NCI-H226 (cell line): ENCODE results near the gene DDX5.
"Not testable (repeated sequence)": the region's sequence is repeated elsewhere in the genome, so short reads cannot be mapped to it uniquely, and the experiment has no call there.

Experiments used
- DNase-seq: peaks from one replicate; pipeline ENCODE4 v3.0.0-alpha.2; 2015

The DDX5 gene

GRCh38 chr17:64506576-64507412 lies 705 bp upstream of the DDX5 start, which contains the start of gene CEP95:
TSS of gene CEP95 (plus strand) at chr17:64506977. CDS start at chr17:64507098, 121 bp downstream.
- DNase-seq = peak; percentile 98

GRCh38 chr17:64505340-64506200 lies 519 bp downstream of the DDX5 start:
- DNase-seq = peak; percentile 68

GRCh38 chr17:64504769-64505339 lies 1.2 kb downstream of the DDX5 start:
- peak; percentile 43 for DNase-seq

GRCh38 chr17:64503821-64504768 lies 2.0 kb downstream of the DDX5 start:
- DNase-seq = no peak

- DNase-seq = no peak
Observed at GRCh38 chr17:64503341-64503740, 2.7 kb downstream of the DDX5 start.

GRCh38 chr17:64502809-64503208 lies 3.3 kb downstream of the DDX5 start:
- DNase-seq = no peak

GRCh38 chr17:64502021-64502420 lies 4.1 kb downstream of the DDX5 start:
- no peak for DNase-seq

- no peak for DNase-seq
Observed at GRCh38 chr17:64500862-64501765, 5.0 kb downstream of the DDX5 start.

GRCh38 chr17:64500487-64500859 lies 5.6 kb downstream of the DDX5 start:
- DNase-seq = no peak

- no peak for DNase-seq
Observed at GRCh38 chr17:64499805-64500486, 6.1 kb downstream of the DDX5 start.

GRCh38 chr17:64498308-64499203 lies 7.5 kb downstream of the DDX5 start:
- no peak for DNase-seq

GRCh38 chr17:64497565-64498035 lies 8.5 kb downstream of the DDX5 start:
- no peak for DNase-seq

- DNase-seq = peak; percentile 91
Observed at GRCh38 chr17:64496786-64497564, 9.1 kb downstream of the DDX5 start, which contains the start of gene POLG2. TSS of gene POLG2 (minus strand) at chr17:64497054. CDS start at chr17:64496968, 86 bp downstream.

GRCh38 chr17:64496348-64496785 lies 9.7 kb downstream of the DDX5 start:
- no peak for DNase-seq

- not testable (repeated sequence) for DNase-seq
Observed at GRCh38 chr17:64495300-64495699, 10.8 kb downstream of the DDX5 start.

- DNase-seq = no peak
Observed at GRCh38 chr17:64494121-64494520, 12.0 kb downstream of the DDX5 start.

- no peak for DNase-seq
Observed at GRCh38 chr17:64492481-64493109, 13.5 kb downstream of the DDX5 start.

GRCh38 chr17:64491994-64492393 lies 14.1 kb downstream of the DDX5 start:
- peak; percentile 8 for DNase-seq
